ENCODE data around the gene PSEN1. TPM values are rescaled to one million over a fixed set of nuclear protein-coding genes. Genes with fewer than 3 reads are reported as not detected.

The PSEN1 gene
- total RNA-seq, 1 experiment from 2014 or later: 49.9 TPM

DNA sequence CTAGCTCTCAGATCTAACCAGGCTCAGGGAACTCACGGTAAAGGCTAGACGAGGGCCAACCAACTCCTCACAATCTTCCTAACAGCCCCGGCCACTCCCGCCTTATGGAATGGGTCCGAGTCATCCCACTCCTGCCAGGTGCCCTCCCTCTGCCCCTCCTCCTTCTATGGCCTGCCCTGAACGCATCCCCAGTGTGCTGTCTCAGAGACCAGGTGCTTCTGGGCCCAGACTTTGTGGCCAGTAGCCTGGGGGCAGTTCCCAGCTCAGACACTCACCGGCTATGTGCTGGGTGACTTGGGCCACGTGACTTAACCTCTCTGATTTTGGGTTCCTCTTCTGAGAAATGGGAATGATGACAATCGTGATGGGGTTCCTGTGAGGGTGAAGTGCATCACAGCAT lies 123.5 kb downstream of the PSEN1 start:
- Histone ChIP-seq H3K18ac (ENCODE audit: insufficient read length, low read depth, low read length) (no peak overlapping the region), H3K9me3 (ENCODE audit: control insufficient read depth, low read depth, low read length) (no peaks in the 10 kb centered on the region), H3K79me1 (ENCODE audit: insufficient read depth, low read depth, low read length, poor library complexity, severe bottlenecking) (no peaks in the 10 kb centered on the region), H4K8ac (replicated peaks; ENCODE audit: insufficient read length, low read depth, low read length) (no peak overlapping the region), H3K4me1 (ENCODE audit: insufficient read depth, low read length) (no peaks in the 10 kb centered on the region), H3K79me2 (ENCODE audit: insufficient read depth, low read length) (no peaks in the 10 kb centered on the region), H3K27me3 (ENCODE audit: insufficient read depth, low read length) (no peaks in the 10 kb centered on the region), H2BK5ac (ENCODE audit: insufficient read length, low read length) (no peak overlapping the region), H2BK15ac (ENCODE audit: low read depth, low read length) (no peak overlapping the region), H3K23ac (ENCODE audit: insufficient read length, low read depth, low read length) (no peak overlapping the region), H2AK5ac (ENCODE audit: insufficient read length, low read length) (no peak overlapping the region), H3T11ph (ENCODE audit: low read length) (no peak overlapping the region), H3K14ac (ENCODE audit: insufficient read depth, low read length) (no peak overlapping the region; the same call in 1 of the 2 replicates), H3K4ac (ENCODE audit: low read depth, low read length) (no peak overlapping the region), H3K56ac (ENCODE audit: insufficient read length, low read depth, low read length) (no peak overlapping the region), H3K4me2 (ENCODE audit: insufficient read depth, insufficient read length, low read length) (no peak overlapping the region), H3K23me2 (ENCODE audit: insufficient read length, low read depth, low read length, poor library complexity, severe bottlenecking) (no peaks in the 10 kb centered on the region), H2BK120ac (ENCODE audit: low read depth, low read length, poor library complexity, severe bottlenecking) (no peak overlapping the region), H3K27ac (ENCODE audit: insufficient read length, low read depth, low read length) (no peak overlapping the region), H4K5ac (ENCODE audit: insufficient read length, low read depth, low read length) (no peak overlapping the region), H2BK20ac (ENCODE audit: low read depth, low read length, poor library complexity, severe bottlenecking) (no peak overlapping the region), H4K91ac (ENCODE audit: insufficient read length, low read depth, low read length) (no peak overlapping the region), H4K20me1 (ENCODE audit: control insufficient read depth, insufficient read depth, insufficient read length) (no peaks in the 10 kb centered on the region), H2BK12ac (ENCODE audit: insufficient read length, low read depth, low read length) (no peak overlapping the region), H2AFZ (ENCODE audit: low read length) (no peak overlapping the region), H3K9ac (ENCODE audit: extremely low read depth, insufficient read length, low read length) (no peak overlapping the region)
- peak; percentile 41 for DNase-seq
- TF ChIP-seq, protein P1, sequence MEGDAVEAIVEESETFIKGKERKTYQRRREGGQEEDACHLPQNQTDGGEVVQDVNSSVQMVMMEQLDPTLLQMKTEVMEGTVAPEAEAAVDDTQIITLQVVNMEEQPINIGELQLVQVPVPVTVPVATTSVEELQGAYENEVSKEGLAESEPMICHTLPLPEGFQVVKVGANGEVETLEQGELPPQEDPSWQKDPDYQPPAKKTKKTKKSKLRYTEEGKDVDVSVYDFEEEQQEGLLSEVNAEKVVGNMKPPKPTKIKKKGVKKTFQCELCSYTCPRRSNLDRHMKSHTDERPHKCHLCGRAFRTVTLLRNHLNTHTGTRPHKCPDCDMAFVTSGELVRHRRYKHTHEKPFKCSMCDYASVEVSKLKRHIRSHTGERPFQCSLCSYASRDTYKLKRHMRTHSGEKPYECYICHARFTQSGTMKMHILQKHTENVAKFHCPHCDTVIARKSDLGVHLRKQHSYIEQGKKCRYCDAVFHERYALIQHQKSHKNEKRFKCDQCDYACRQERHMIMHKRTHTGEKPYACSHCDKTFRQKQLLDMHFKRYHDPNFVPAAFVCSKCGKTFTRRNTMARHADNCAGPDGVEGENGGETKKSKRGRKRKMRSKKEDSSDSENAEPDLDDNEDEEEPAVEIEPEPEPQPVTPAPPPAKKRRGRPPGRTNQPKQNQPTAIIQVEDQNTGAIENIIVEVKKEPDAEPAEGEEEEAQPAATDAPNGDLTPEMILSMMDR (conservative IDR thresholded peaks at IDR 0.05): no peak
- WGBS (ENCODE audit: extremely low coverage, insufficient read length, low lambda C conversion rate): no CpG with 5 or more reads among the region's 9 CpGs
- H3K27ac Mint-ChIP-seq: peak overlapping the region in 2 of 3 experiments; percentile 9 to 23; a peak in 1 of 7 replicates
- H3K4me1 Mint-ChIP-seq: peaks cover 2 to 5% of the 10 kb centered on the region in 2 experiments; a peak in 1 of 4 replicates
- no peaks in the 10 kb centered on the region for H3K27me3 Mint-ChIP-seq (ENCODE audit: low read depth)
- peaks cover 0 to 2% of the 10 kb centered on the region in 2 experiments; a peak in 1 of 5 replicates for H3K9me3 Mint-ChIP-seq
- no peak overlapping the region for H3K4me3 Mint-ChIP-seq
- peaks cover 2 to 4% (median 3%) of the 10 kb centered on the region in 3 experiments; a peak in 4 of 7 replicates for H3K36me3 Mint-ChIP-seq (ENCODE audit: insufficient read depth in 1 of 3, low read depth in 3 of 3)
